Right renal pelvis (tissue), 4 donors: Measurements from ENCODE around the gene OR5A1. TPM values are rescaled to one million over a fixed set of nuclear protein-coding genes. Genes with fewer than 3 reads are reported as not detected.

Experiments
- DNase-seq, 4 donors: peaks; one replicate each; pipeline ENCODE4 v3.0.0-alpha.2; 2013; ENCODE audit warnings: low read depth in 4 of 4, low spot score in 3 of 4, missing footprints in 1 of 4
- polyA plus RNA-seq, 4 donors: library from polyadenylated mRNA; unstranded; fragments of 120-200 nt; gene quantifications; one replicate each; pipeline ENCODE4 v1.2.1, GENCODE V29; 2013; ENCODE audit not compliant: insufficient read length in 4 of 4

OR5A1 gene
- polyA plus RNA-seq, 4 donors: 0.01 TPM; not detected in 3

DNA sequence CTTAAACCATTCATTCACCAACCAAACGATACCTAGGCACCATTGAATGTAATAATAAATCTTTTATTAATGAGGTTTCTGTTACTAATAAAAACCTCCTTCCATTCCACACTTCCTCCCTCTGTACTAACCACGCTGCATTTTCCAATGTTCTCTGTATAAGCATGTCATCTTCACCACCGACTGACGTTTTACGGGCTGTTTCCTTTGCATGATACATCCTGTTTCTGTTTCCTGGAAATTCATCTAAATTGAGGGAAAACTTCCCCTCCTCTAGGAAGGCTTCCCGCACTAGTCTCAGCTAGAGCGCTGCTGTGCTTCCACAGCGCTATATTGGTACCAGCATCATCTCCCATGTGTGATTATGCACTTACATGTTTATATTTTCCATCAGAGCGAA lies 38.9 kb downstream of the OR5A1 start:
- DNase-seq: no peak

DNA sequence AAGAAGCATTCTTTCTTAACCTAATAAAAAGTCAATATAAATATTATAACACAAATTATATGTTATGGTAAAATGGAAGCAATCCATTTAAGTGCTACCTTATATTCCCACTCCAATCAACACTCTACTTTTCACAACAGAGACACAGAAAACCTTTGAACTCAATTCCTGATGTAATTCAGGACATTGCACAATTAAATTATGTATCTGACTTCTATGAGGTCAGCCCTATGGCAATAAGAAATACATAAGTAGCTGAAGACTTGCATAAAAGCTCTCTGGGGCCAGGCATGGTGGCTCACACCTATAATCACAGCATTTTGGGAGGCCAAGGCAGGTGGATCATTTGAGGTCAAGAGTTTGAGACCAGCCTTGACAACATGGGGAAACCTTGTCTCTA lies 43.6 kb downstream of the OR5A1 start:
- no peak for DNase-seq

DNA sequence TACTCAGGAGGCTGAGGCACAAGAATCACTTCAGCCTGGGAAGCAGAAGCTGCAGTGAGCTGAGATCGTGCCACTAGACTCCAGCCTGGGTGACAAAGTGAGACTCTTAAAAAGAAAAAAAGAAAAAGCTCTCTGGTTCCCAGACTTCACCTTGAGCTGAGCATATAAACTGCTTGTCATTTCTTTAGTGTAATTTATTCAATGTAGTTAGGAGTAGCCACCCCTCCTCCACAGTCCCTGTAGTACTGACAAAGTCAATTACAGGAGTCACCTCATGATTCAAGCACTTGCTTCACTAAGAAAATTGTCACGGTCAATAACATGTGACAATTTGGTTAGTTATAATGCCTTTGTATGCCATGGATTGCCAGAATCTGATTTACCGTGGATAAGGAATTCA lies 44.1 kb downstream of the OR5A1 start:
- no peak for DNase-seq

Other genes starting within 250 kb of the OR5A1 start
- 10 to 100 TPM in 1 of 4 donors, 1 to 10 TPM in 3; 6.9 to 11.1 (median 9.3) TPM for gene MPEG1, start 223.5 kb upstream of the OR5A1 start, polyA plus RNA-seq
- gene OR5AN1, start 77.6 kb upstream of the OR5A1 start, polyA plus RNA-seq: not detected
- under 1 TPM in 2 of 4 donors, not detected in 2; 0.01 to 0.03 TPM for gene OR5A2, start 10.1 kb upstream of the OR5A1 start, polyA plus RNA-seq
- not detected for gene OR4D6, start 20.5 kb downstream of the OR5A1 start, polyA plus RNA-seq
- gene OR4D10, start 36.8 kb downstream of the OR5A1 start, polyA plus RNA-seq: not detected
- not detected for gene OR4D11, start 67.1 kb downstream of the OR5A1 start, polyA plus RNA-seq
- under 1 TPM; 0.04 to 0.05 (median 0.04) TPM for gene OR4D9, start 75.1 kb downstream of the OR5A1 start, polyA plus RNA-seq
- gene OSBP, start 179.3 kb downstream of the OR5A1 start, polyA plus RNA-seq: 10 to 100 TPM; 49.1 to 62.2 (median 57.1) TPM
- gene PATL1, start 232.6 kb downstream of the OR5A1 start, polyA plus RNA-seq: 10 to 100 TPM; 37.8 to 50.2 (median 43.8) TPM